NCI-H524 treated with DMSO at 0.1 percent for 48 hours (cell line): ENCODE measurements around the gene KCNMA1.
A peak's percentile ranks its signal among the peaks of the same experiment; 100 is the strongest.

Source experiments
- DNase-seq: peaks from one replicate; lab custom pipeline; 2025; lab: John Stamatoyannopoulos, UW

The KCNMA1 gene

GRCh38 chr10:76887223-76888010 lies 750.2 kb downstream of the KCNMA1 start:
- no peak for DNase-seq

- no peak for DNase-seq
These were observed 751.8 kb downstream of the KCNMA1 start for GRCh38 chr10:76885816-76886215.

GRCh38 chr10:76884673-76885275 lies 752.8 kb downstream of the KCNMA1 start:
- DNase-seq: no peak

- DNase-seq: no peak
These were observed 754.0 kb downstream of the KCNMA1 start for GRCh38 chr10:76883596-76883995.

GRCh38 chr10:76882796-76883195 lies 754.8 kb downstream of the KCNMA1 start:
- DNase-seq: no peak

GRCh38 chr10:76882245-76882644 lies 755.4 kb downstream of the KCNMA1 start:
- DNase-seq: no peak

GRCh38 chr10:76881477-76882220 lies 756.0 kb downstream of the KCNMA1 start:
- no peak for DNase-seq

GRCh38 chr10:76880931-76881330 lies 756.7 kb downstream of the KCNMA1 start:
- DNase-seq: no peak

GRCh38 chr10:76879116-76879913 lies 758.3 kb downstream of the KCNMA1 start:
- DNase-seq: no peak

GRCh38 chr10:76878514-76878913 lies 759.1 kb downstream of the KCNMA1 start:
- DNase-seq: no peak

GRCh38 chr10:76874896-76875295 lies 762.7 kb downstream of the KCNMA1 start:
- no peak for DNase-seq

GRCh38 chr10:76874176-76874575 lies 763.4 kb downstream of the KCNMA1 start:
- no peak for DNase-seq

- peak; percentile 52 for DNase-seq
These were observed 765.8 kb downstream of the KCNMA1 start for GRCh38 chr10:76871697-76872295.

GRCh38 chr10:76869931-76870330 lies 767.7 kb downstream of the KCNMA1 start:
- DNase-seq: no peak

GRCh38 chr10:76868098-76868977 lies 769.3 kb downstream of the KCNMA1 start:
- no peak for DNase-seq

GRCh38 chr10:76866841-76867586 lies 770.6 kb downstream of the KCNMA1 start:
- DNase-seq: no peak

- DNase-seq: no peak
These were observed 772.7 kb downstream of the KCNMA1 start for GRCh38 chr10:76864922-76865321.

- DNase-seq: no peak
These were observed 778.9 kb downstream of the KCNMA1 start for GRCh38 chr10:76858721-76859120.

GRCh38 chr10:76840802-76841201 lies 796.8 kb downstream of the KCNMA1 start:
- DNase-seq: no peak

- no peak for DNase-seq
These were observed 798.3 kb downstream of the KCNMA1 start for GRCh38 chr10:76839276-76839675.
